PC-9 (cell line): Measurements from ENCODE around the gene SERINC2.

Experiments used
- EZH2 ChIP-seq: fragments of 200-600 bp; sonication (generic); IDR thresholded peaks from 2 replicates; pipeline ENCODE4 v1.8.0; 2017; ENCODE audit warnings: antibody characterized with exemption, low read depth
- TF ChIP-seq, protein P1 (sequence below): fragments of 200-600 bp; sonication (generic); conservative IDR thresholded peaks from 2 replicates; pipeline ENCODE4 v1.6.1; 2017; ENCODE audit warnings: mixed run types, antibody characterized with exemption, mild to moderate bottlenecking, moderate library complexity

DNA sequence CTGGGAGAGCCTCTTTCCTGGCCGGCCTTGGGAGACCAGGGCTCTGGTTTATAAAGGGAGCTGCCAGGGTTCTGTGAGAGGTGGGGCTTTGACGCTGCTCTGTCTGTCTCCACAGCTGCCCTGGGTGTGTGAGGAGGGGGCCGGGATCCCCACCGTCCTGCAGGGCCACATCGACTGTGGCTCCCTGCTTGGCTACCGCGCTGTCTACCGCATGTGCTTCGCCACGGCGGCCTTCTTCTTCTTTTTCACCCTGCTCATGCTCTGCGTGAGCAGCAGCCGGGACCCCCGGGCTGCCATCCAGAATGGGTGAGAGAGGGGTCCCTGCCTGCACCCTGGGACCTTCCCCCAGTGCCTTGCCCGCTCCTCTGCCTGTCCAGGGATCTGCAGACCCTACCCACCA is 11.6 kb downstream of the SERINC2 start:
- TF ChIP-seq, protein P1, sequence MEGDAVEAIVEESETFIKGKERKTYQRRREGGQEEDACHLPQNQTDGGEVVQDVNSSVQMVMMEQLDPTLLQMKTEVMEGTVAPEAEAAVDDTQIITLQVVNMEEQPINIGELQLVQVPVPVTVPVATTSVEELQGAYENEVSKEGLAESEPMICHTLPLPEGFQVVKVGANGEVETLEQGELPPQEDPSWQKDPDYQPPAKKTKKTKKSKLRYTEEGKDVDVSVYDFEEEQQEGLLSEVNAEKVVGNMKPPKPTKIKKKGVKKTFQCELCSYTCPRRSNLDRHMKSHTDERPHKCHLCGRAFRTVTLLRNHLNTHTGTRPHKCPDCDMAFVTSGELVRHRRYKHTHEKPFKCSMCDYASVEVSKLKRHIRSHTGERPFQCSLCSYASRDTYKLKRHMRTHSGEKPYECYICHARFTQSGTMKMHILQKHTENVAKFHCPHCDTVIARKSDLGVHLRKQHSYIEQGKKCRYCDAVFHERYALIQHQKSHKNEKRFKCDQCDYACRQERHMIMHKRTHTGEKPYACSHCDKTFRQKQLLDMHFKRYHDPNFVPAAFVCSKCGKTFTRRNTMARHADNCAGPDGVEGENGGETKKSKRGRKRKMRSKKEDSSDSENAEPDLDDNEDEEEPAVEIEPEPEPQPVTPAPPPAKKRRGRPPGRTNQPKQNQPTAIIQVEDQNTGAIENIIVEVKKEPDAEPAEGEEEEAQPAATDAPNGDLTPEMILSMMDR: no peak
- no peak for TF ChIP-seq EZH2
